PC-9 (cell line): ENCODE data around the gene PITPNC1. TPM values are rescaled to one million over a fixed set of nuclear protein-coding genes. Genes with fewer than 3 reads are reported as not detected.

Experiments
- BruUV-seq: library from RNA; stranded (reverse); fragments of 400-500 nt; replicated peaks from 2 replicates; lab custom pipeline; 2021; lab: Mats Ljungman, UMichigan
- CTCF ChIA-PET: fragments of 300-600 bp; sonication (Branson Sonifier 250); formaldehyde crosslinking; loops from one replicate; lab custom pipeline; 2022; ENCODE audit warnings: antibody characterized with exemption; lab: Charles Lee
- POLR2A ChIA-PET: fragments of 300-600 bp; sonication (Branson Sonifier 250); formaldehyde crosslinking; loops from one replicate; lab custom pipeline; 2022; ENCODE audit warnings: antibody characterized with exemption; ENCODE audit not compliant: unreplicated experiment; lab: Charles Lee
- DNase-seq, 2 experiments: peaks; one replicate each; pipeline versions ENCODE4 v3.0.0 to v3.0.0-alpha.2; 2015 to 2022; ENCODE audit warnings: mixed read lengths in 1 of 2
- H2AFZ ChIP-seq: fragments of 200-600 bp; sonication (generic); 2 replicates; pipeline ENCODE4 v1.8.1; 2017; ENCODE audit warnings: antibody characterized with exemption
- H3F3A ChIP-seq: fragments of 200-600 bp; sonication (generic); 2 replicates; pipeline ENCODE4 v1.8.1; 2017; ENCODE audit warnings: antibody characterized with exemption, mild to moderate bottlenecking, low read depth; ENCODE audit not compliant: insufficient read depth
- H3K27ac ChIP-seq: fragments of 200-600 bp; sonication (generic); 2 replicates; pipeline ENCODE4 v1.6.1; 2016; ENCODE audit warnings: mixed run types
- H3K27me3 ChIP-seq: fragments of 200-600 bp; sonication (generic); 2 replicates; pipeline ENCODE4 v1.6.1; 2016; ENCODE audit warnings: low read depth, mixed run types; ENCODE audit not compliant: insufficient read depth
- H3K36me3 ChIP-seq: fragments of 200-600 bp; sonication (generic); 2 replicates; pipeline ENCODE4 v1.6.1; 2016; ENCODE audit warnings: low read depth, mixed run types
- H3K4me1 ChIP-seq: fragments of 200-600 bp; sonication (generic); replicated peaks from 2 replicates; pipeline ENCODE4 v1.6.1; 2016; ENCODE audit warnings: mixed run types; ENCODE audit not compliant: insufficient read depth
- H3K4me2 ChIP-seq: fragments of 200-600 bp; sonication (generic); 2 replicates; pipeline ENCODE4 v1.6.1; 2017; ENCODE audit warnings: mixed run types
- H3K4me3 ChIP-seq: fragments of 200-600 bp; sonication (generic); 2 replicates; pipeline ENCODE4 v1.6.1; 2016; ENCODE audit warnings: mixed run types
- H3K79me2 ChIP-seq: fragments of 200-600 bp; sonication (generic); 2 replicates; pipeline ENCODE4 v1.6.1; 2017; ENCODE audit warnings: low read depth, mixed run types
- H3K9me2 ChIP-seq: fragments of 200-600 bp; sonication (generic); 2 replicates; pipeline ENCODE4 v1.8.1; 2017; ENCODE audit warnings: mild to moderate bottlenecking; ENCODE audit not compliant: insufficient read depth
- H3K9me3 ChIP-seq: fragments of 200-600 bp; sonication (generic); 2 replicates; pipeline ENCODE4 v1.8.1; 2016; ENCODE audit warnings: low read depth; ENCODE audit not compliant: insufficient read depth
- H4K20me1 ChIP-seq: fragments of 200-600 bp; sonication (generic); 2 replicates; pipeline ENCODE4 v1.8.1; 2017; ENCODE audit not compliant: insufficient read depth
- CTCF ChIP-seq: fragments of 200-600 bp; sonication (generic); conservative IDR thresholded peaks from 2 replicates; pipeline ENCODE4 v1.6.1; 2017; ENCODE audit warnings: mixed run types, antibody characterized with exemption, mild to moderate bottlenecking, moderate library complexity
- EZH2 ChIP-seq: fragments of 200-600 bp; sonication (generic); IDR thresholded peaks from 2 replicates; pipeline ENCODE4 v1.8.0; 2017; ENCODE audit warnings: antibody characterized with exemption, low read depth
- intact Hi-C: fragments of 100-400 bp; cut with micrococcal nuclease; formaldehyde crosslinking; loops from one replicate; pipeline ENCODE4 v1.10.0; 2022; ENCODE audit not compliant: unreplicated experiment
- total RNA-seq: library from RNA; stranded (reverse); gene quantifications from 2 replicates; pipeline ENCODE4 v1.2.3, GENCODE V29; 2021

The PITPNC1 gene
- total RNA-seq, 1 experiment from 2014 or later, result 6.0 TPM

GRCh38 chr17:67364847-67365737 lies 12.0 kb upstream of the PITPNC1 start:
- ChIA-PET POLR2A (interaction anchor here (0.5 to 0.7 kb wide), 2 partner anchors 137 to 464 kb away, joined by 3 to 7 read pairs; no protein-coding TSS in a partner anchor), CTCF (interaction anchor here (0.5 to 0.7 kb wide), 2 partner anchors 9 to 232 kb away, joined by 3 read pairs; no protein-coding TSS in a partner anchor)
- TF ChIP-seq CTCF (no peak), EZH2 (no peak)
- no peaks in the 10 kb centered on the region for H3K27me3 ChIP-seq
- no peak overlapping the region for H2AFZ ChIP-seq
- H3K9me2 ChIP-seq, result no peaks in the 10 kb centered on the region
- peaks cover 35% of the 10 kb centered on the region; the same call in 1 of the 2 replicates for H3F3A ChIP-seq
- H3K9me3 ChIP-seq, result no peaks in the 10 kb centered on the region
- H3K4me1 ChIP-seq, result peaks cover 24% of the 10 kb centered on the region
- peak overlapping the region; percentile 82 for H3K27ac ChIP-seq
- H3K4me2 ChIP-seq, result peak overlapping the region; percentile 100
- DNase-seq, result no peak
- intact Hi-C loops, result loop anchor here (5.0 kb wide), 1 partner anchor 118 kb away; the partner anchor contains the start of gene HELZ
- peaks cover 63% of the 10 kb centered on the region for H3K79me2 ChIP-seq
- no TSS peak for BruUV-seq
- peaks cover 53% of the 10 kb centered on the region for H4K20me1 ChIP-seq
- H3K4me3 ChIP-seq, result peak overlapping the region; percentile 89
- peaks cover 26% of the 10 kb centered on the region for H3K36me3 ChIP-seq

- peak; percentile 9 to 66 for DNase-seq
- peak overlapping the region; percentile 100 for H3K4me2 ChIP-seq
- H3K27ac ChIP-seq, result peak overlapping the region; percentile 82
- peaks cover 28% of the 10 kb centered on the region; the same call in 1 of the 2 replicates for H3F3A ChIP-seq
- no peaks in the 10 kb centered on the region for H3K27me3 ChIP-seq
- peak overlapping the region; percentile 89 for H3K4me3 ChIP-seq
- TSS peak; percentile 39 for BruUV-seq
- intact Hi-C loops, result loop anchor here (1.0 to 5.0 kb wide), 2 partner anchors 59 to 118 kb away; partner anchors contain the start of gene HELZ
- H3K79me2 ChIP-seq, result peaks cover 57% of the 10 kb centered on the region
- H3K9me2 ChIP-seq, result no peaks in the 10 kb centered on the region
- no peak for TF ChIP-seq EZH2
- no peak for TF ChIP-seq CTCF
- peak overlapping the region; percentile 77 for H2AFZ ChIP-seq
- ChIA-PET CTCF (interaction anchor here (0.7 kb wide), 1 partner anchor 231 kb away, joined by 3 read pairs; no protein-coding TSS in a partner anchor), POLR2A (interaction anchor here (0.5 to 0.7 kb wide), 2 partner anchors 136 to 463 kb away, joined by 3 to 7 read pairs; no protein-coding TSS in a partner anchor)
- H4K20me1 ChIP-seq, result peaks cover 46% of the 10 kb centered on the region
- peaks cover 24% of the 10 kb centered on the region for H3K4me1 ChIP-seq
- H3K9me3 ChIP-seq, result no peaks in the 10 kb centered on the region
- H3K36me3 ChIP-seq, result peaks cover 20% of the 10 kb centered on the region
Measured at GRCh38 chr17:67365738-67366192, 11.3 kb upstream of the PITPNC1 start.
